Posterior vena cava (tissue), 2 donors: ENCODE measurements around the gene ATP1B1. TPM values are rescaled to one million over a fixed set of nuclear protein-coding genes. Genes with fewer than 3 reads are reported as not detected.

ENCODE experiments used
- DNase-seq: peaks from one replicate; pipeline ENCODE4 v3.0.0-alpha.2; 2020; ENCODE audit warnings: low spot score
- intact Hi-C, 2 donors: fragments of 100-400 bp; cut with DNase I; formaldehyde crosslinking; loops; one replicate each; pipeline versions ENCODE4 v1.14.1 to v1.14.2; 2022 to 2023
- total RNA-seq, 2 donors: library from RNA; stranded (reverse); fragmentation: NEBNext Ultra II Directional; extraction: Animal tissue kit (Norgen Biotek cat#: 25700); gene quantifications; one replicate each; pipeline ENCODE4 v1.2.1, GENCODE V29; 2021
- donor health status: DM: yes; HTN: yes; CAD: no.
- donor health status: DM: yes; HTN: yes; CAD: no.

Gene ATP1B1
- total RNA-seq, 2 donors from 2014 or later = 17.2 to 20.8 TPM

DNA sequence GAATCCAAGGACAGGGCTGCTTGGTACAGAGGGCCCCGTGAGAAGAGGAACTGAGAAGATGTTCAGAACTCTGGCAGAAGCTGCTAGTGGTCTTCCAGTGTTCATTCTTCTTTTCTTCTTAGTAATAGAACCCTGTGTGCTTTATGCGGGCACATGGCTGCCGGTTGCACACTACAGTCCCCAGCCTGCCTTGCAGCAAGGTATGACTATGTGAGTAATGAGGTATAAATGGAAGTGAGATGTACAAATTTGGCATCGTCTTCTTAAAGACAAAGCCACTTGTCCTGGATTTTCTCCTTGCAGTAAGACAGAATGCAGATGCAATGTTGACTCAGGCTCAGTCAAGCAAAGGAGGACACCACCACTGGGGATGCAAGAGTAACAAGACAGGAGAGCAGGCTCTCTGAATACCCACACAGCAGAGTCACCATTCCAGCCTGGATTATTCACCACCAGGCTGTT, 15.0 kb upstream of the ATP1B1 start:
- DNase-seq = no peak
- intact Hi-C loops = no loop called here

DNA sequence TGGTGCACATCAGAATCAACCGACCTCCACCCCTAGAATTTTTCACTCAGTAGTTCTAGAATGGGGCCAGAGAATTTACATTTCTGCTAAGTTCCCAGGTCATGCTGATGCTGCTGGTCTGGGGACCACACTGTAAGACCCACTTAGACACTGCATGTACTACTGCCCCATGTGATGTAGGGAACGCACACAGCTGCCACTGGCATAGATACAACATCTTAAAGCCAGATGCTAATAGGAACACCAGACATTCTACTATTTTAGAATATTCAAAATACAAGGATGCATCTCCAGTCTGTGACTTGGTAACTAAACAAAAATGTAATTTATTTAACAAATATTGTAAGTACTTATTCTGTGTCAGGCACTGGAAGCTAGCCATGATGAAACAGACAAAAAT, 14.1 kb upstream of the ATP1B1 start:
- intact Hi-C loops = no loop called here
- no peak for DNase-seq

DNA sequence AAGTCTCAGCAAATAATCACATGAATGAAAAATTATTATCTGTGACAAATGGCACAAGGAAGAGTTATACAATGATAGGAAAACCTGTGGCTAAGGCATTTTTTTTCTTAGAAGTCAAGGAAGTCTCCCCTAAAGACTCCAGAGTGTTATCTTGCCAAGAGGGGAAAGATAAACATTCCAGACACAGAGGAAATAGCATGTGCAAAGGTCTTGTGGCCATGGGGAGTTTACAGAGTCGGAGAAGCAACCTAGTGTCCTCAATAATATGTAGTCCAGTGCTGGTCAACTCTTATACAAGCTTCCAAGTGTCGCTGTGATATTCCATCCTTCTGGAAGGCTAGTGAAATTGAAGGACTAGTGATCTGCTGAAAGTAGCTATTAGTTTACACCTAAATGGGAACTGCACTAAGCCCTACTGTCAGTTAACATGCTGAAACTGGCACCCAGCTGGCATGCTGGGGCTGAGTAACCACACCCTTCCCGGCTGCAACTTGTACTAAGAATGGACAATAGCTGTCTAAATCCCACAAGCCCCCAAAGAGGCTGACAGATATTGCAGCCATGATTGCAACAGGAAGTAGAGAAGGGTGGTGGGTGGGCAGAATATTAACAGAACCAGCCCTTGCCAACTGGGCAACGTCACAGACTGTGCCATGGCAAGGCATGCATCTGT, 11.5 kb upstream of the ATP1B1 start:
- intact Hi-C loops = no loop called here
- no peak for DNase-seq

DNA sequence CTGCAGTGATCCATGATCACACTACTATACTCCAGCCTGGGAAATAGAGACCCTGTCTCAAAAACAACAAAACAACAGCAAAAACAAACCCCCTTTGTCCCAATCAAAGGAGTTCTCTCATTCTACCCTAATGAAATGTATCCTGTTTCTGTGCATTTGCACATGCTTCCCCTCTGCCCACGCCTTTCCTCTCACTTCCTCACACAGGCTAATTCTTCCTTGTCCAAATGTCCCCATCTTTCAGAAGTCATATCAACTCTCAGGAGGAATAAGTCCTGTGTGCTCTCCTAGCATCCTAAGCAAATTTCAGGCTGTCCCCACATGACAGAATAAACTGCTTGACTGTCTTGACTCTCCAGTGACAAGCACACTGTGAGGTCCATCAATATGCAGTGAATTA, 8.1 kb upstream of the ATP1B1 start:
- intact Hi-C loops = no loop called here
- no peak for DNase-seq

DNA sequence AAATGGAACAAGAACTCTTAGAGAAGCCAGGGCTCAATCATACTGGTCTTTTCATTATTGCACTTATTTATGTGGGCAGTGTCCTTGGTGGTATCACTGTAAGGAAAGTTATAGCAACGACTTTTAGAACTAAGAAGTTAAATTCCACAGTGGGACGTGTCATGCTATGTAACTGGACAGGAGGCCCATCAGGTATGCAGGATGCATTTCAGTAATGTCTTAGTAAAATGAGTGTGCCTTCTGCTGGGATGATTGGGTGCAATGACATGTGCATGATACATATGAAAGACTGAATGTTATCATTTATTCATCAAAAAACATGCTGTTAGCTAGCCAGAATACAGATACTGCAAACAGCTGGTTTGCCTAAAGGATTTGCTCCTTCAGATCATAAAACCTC, 6.9 kb upstream of the ATP1B1 start:
- no peak for DNase-seq
- intact Hi-C loops = no loop called here

DNA sequence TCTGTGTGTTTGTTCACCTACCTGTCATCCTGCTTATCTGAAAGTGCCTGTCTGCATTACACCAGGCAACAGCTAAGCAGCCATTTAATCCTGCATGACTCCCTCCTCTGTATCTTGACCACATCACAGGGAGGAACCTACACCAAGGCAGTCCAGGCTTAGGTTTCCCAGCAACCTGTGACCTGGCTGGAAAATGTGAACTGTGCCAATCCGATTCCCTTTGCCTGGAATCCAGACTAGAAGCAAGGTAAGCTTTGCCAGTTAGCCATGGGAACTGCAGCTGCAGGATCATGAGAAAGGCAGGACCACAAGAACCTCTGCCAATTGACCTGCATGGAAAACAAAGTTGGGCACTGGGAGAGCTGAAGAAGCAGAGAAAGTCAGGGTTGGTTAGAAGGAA, 6.3 kb upstream of the ATP1B1 start:
- DNase-seq = no peak
- intact Hi-C loops = no loop called here

DNA sequence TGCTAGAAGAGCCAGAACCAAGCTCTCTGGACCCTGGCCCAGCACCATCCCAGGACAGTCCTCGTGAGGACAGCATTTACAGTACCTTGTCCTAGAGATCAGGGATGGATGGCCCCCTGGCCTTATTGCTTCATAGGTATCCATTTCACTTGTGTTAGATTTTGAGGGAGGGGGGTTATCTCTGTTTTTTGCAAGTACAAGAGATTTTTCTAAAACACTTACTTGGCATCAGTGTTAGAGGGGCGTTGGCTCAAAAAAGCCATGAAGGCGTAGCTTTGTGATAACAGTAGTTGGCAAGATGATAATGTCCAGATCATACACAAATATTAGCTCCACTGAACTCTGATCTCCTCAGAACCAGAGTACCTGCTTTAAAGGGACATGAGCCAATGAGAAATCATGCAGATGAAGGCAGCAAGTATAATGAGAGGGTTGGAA, 5.8 kb upstream of the ATP1B1 start:
- no peak for DNase-seq
- intact Hi-C loops = no loop called here

DNA sequence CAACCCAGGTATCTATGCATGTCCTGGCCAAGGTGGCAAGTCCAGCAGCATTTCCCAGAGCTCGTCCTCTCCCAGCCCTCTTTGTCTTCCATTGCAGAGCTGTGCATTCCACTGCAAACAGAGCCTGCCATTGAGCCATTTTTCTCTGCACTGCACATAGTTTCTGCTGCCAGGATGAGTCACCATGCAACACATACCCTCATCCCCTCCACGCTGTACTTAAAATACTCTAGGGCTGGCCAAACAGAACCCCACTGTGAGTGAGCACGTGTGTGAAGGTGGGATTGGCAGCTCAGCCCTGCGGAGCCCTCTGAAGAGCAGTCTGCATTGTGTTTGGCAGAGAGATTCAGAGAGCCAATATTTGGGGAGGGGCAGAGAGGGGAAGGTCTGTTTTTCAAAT, 3.9 kb upstream of the ATP1B1 start:
- DNase-seq = no peak

DNA sequence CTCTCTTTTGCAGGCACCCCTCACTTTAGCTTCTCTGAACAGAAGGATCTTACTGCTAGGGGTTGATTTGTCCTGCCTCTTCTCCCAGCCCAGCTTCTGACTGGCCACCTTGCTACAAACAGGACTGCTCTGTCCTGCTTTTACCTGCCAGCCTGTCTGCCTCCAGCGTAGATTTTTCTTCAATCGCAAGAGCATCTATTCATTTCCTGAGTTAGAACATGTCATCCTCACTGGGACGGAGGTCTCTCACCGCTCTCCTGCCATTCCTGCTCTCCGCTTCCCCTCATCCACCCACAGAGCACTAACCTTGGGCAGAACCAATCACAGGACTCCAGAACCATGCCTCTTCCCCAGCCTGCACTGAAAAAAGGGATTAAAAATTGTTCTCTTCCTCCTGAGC, 3.5 kb upstream of the ATP1B1 start:
- no peak for DNase-seq
- intact Hi-C loops = no loop called here

More for the DNA sequence above, 3.9 kb upstream of the ATP1B1 start:
- intact Hi-C loops = no loop called here

DNA sequence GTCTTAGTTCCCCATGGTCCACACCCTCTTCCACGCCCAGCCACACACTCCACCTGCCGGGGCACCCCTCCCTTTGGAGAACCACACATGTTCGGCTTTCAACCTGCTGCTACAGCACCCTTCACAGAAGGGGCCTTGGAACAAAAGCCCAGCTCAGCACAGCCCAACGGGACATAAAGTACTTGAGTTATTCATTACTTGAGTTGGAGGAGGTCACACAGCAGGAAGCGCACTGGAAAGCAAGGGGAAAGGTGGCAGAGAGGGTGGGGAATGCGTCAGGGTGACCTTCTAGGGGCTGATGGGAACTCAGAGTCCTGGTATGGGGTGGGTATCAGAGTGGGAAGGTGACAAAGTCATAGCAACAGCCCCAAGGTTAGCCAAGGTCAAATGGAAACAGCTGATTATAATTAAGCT, 3.0 kb upstream of the ATP1B1 start:
- intact Hi-C loops = no loop called here
- no peak for DNase-seq

DNA sequence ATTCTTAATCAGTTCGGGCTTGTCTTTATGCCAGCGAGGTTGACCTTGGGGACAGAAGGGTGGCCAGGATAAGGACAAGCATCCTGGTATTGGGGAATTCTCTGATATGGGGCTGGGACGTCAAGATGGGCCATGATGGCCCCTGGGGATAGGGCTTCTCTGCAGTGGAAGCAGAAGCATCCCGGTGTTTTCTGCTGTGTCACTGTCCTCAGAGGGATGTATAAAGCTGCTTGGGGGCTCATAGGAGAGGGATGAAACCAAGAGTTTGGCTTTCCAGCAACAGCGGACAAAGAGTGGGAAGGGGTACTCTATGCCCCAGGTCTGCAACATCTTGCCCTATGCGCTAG, 1.4 kb upstream of the ATP1B1 start:
- no peak for DNase-seq
- intact Hi-C loops = no loop called here

DNA sequence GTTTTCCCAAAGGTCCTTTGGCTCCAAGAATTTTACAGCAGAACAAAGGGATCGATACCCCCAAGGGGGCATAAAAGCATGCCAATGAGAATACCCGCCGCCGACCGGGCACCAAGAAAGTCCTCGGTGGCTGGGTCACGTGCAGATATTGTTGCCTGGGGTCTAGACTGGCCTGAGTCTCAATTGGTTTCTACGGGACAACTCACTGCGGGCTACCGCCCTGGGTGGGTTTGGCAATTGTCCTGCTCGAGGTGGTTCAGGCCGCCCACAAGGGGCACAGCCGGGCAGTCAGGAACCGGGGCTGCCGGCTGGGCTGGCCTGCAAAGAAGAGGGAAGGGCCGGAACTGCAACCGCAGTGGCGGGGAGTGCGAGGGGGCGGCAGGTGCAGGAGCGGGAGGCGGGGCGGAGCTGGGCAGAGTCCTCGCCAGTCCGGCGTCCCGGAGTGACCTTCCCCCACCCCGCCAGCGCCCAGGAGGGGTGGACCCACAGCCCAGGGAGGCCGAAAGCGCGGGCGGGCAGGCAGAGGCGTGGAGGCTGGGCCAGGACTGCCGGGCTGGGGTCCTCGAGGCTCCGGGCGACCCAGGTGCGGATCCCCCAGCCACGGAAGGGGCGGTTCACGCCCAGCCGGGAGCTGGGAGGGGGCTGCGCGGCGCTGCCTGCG, 926 bp upstream of the ATP1B1 start:
- peak; percentile 85 for DNase-seq
- intact Hi-C loops = no loop called here

DNA sequence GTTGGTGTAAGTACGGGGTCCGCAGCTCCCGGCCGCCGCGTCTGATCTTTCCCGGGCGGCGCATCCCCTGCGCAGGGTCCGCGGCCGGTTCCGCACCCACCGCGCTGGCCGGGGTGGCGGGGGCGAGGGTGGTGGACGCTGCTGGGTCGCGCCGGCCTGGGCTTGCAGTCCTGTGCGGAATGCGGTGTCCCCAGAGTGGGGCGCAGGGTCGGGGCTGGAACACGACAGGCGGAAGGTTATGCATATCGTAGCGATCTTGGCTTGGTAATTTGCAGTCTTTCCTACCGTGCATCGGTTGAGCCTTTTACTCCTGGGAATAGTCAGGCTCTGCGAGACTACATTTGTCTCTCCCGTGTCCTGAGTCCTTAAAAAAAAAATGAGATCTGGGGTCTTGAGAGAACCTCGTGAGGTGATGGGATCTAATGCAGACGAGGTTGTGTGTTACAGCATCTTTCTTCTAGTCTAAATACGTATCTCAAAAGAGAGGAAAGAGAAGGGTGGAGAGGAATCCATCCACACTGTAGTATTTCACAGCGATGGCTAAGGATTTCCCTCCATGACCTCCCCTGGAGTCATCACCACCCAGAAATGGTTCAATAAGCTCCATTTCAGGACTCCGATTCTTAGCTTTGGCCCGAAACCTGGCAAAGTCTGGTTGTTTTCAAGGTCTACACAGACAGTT, 572 bp downstream of the ATP1B1 start:
- intact Hi-C loops = no loop called here
- DNase-seq = no peak

DNA sequence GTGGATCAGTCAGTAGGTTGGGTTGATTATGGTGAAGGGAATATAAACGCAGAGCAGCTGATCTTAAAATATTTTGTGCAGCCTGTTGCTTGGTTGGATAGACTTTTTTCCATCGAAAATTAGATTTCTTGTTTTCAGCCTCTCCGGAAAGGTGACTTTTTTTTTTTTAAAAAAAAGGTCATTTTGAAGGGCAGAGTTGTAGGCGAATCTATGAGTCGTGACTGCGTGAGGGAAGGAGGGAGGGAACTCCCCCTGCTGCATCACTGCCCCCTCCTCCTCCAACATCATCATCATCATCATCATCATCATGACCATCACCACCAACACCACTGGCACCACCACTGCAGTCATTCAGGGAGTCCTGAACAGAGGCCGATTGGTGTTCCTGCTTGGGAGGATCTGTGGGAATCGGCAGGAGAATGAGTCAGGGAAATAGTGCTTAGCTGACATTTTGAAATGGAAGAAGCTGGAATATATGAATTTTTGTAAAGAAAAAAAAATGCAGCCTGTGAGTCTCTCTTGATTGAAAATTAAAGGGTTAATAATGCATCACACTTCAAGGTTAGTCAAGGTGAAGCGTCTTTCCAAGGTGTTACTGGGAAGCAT, 1.2 kb downstream of the ATP1B1 start:
- no peak for DNase-seq
- intact Hi-C loops = no loop called here

DNA sequence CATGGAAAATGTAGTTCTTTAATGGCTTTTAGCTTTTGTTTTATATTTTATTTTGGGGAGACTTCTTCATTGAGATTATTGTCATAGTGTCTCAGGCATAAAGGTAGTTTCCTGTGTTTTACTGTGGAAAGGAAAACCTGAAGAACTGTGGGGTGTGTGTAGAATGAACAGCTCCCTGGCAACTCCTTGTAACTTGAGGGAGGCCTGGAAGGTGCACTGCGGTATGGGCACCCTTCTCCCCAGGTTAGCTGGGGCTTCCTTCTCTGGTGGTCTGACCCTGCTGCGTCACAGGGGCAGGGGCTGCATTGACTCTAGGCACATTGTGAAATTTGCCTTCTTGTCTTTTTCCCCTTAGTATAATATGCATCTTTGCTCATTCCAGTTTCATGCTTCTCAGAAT, 1.7 kb downstream of the ATP1B1 start:
- intact Hi-C loops = no loop called here
- DNase-seq = no peak

DNA sequence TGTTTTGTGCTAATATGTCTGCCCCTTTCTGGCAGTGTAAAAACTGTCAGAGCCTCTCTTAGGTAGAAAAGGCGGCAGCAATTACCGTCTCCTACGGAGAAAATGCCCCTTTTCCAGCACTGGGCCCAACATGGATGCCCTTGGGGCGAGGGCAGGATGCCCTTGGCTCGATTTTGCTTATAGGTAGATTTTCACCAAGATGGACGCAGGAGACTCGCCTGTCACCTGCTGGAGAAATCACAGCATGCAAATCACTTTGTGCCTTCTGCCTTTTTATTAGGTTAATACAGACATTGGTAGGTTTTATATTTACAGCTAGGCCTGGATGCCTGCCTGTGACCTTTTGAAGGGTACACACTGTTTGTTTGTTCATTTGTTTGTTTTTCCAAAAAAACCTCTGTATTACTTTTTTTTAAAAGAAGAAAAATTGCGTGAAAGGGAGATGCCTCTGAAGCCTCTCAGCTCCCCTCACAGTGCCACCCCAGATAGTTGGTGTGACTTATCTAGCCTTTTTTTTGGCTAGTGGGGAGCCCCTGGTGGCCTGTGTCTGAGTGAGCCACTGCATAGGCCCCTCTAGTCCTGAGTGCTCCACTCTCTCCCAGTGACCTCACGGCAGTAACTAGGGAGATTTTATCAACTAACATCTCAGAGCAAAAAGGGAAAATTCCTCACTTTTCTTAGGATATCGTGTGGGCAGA, 2.5 kb downstream of the ATP1B1 start:
- intact Hi-C loops = no loop called here
- DNase-seq = no peak

DNA sequence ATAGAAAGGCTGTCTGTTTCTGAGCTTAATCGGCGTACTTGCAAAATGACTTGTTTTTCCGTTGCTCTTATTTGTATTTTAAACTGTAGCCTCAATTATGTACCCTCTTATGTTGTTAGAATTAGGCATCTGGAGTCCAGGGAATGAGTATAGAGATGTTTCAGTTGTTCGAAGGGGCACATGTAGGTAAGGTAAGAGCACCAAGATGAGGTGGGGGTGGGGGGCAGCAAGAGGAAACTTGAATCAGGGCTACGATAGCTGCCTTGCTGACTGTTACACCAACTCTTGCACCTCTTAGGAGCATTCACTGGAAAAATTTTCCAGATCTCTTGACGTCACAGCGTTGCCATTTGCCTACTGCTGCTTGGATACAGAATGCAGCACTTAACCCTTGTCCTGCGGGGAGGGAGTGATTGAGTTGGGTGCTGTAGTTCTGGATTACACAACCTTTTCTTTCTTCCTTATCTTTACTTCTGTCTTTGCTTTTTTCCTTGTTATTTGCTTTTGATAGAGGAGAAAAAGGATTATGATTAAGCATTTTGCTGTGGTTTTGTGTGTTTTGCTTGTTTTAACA, 3.2 kb downstream of the ATP1B1 start:
- DNase-seq = no peak
- intact Hi-C loops = no loop called here

DNA sequence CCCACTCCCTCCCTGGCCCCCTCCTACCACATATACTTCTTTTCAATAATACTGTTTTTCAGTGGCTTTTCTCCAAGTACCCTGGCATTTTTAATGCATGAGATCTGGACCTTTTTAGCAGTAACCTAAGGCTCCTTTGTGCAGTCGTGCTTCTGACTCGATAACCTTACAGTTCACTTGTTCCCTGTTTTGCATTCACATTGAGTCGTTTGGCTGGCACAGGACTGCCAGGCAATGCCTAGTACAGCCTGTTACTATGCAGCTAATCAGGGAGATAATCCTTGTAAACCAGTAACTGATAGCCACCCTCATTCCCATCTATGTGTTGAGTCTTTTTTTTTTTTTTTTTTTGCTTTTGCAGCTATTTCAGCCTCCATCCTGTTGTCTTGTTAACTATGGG, 3.7 kb downstream of the ATP1B1 start:
- intact Hi-C loops = no loop called here
- no peak for DNase-seq

DNA sequence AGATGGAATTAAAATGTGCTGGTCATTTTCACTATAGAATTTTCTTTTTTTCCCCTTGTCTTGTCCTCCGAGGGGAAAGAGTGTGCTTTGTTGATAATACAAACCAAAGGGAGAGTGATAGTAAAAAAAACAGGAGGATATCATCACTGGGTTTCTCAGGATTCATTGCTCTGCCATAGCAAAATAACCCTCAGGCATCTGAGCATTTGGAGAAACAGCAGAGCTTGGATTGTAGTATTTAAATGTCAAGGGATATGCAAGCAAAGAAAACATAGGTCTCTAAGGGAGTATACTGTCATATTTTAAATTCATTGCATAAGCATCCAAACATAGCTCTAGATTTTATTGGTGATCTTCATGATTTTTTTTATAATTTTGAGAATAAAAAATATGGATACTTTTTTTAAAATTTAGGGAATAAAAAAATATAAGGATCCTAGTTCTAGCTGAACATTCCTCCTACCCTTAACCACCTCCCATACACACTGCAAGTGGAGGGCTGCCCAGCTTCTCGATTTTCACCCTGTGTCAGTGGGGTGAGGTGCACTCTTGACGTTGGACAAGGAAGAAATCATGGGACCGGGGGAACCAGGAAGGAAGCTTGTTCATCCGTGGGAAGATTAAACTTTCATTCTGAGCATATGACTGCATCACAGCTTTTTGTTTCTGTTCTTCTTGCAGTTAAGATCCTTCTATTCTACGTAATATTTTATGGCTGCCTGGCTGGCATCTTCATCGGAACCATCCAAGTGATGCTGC, 4.4 kb downstream of the ATP1B1 start:
- intact Hi-C loops = no loop called here
- DNase-seq = no peak
